Ecto neural progenitor cell (in vitro differentiated cells): ENCODE results near the gene RRP1.

Experiments used
- DNase-seq: peaks from one replicate; pipeline ENCODE4 v3.0.0-alpha.2; 2018; ENCODE audit warnings: low spot score

RRP1 gene

GRCh38 chr21:43777953-43778352, 11.4 kb upstream of the RRP1 start:
- no peak for DNase-seq

DNA sequence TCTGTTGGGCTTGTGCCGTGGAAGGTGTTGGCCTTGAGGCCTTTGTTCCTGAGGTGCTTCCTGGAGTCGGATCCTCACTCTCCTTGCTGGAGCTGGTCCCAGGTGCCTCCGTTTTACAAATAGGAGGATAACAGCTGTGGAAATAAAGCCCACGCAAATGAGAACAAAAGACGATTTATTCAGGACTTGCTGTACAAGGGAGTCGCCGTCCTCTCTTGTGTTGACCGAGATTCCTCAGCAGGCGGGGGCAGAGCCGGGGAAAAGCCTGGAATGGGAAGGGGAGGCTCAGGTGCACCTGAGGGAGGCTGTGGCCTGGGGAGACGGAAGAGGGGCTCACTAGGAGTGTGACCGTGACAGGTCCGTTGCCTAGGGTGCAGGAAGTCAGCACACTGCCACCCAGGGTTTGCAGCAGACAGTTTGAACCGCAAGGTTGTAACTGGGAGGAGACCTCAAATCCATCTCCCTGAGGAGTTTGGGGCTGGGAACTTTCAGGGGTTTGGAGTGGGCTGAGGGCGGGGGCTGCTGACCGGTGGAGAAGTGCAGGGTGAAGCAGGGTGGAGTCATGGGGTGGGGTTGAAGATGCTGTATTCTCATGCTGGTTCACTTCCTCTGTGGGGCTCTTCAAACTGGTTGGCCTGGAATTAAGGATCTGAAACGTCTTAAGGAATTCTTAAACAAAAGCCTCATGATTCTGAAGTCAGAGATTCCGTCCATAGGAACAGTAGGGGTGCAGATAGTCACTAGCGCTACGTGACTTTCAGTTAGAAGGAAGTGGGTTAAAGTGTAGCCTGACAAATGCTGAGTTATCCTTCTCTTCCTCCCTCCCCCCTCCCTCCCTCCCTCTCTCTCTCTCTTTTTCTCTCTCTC, 10.7 kb upstream of the RRP1 start:
- DNase-seq = no peak

DNA sequence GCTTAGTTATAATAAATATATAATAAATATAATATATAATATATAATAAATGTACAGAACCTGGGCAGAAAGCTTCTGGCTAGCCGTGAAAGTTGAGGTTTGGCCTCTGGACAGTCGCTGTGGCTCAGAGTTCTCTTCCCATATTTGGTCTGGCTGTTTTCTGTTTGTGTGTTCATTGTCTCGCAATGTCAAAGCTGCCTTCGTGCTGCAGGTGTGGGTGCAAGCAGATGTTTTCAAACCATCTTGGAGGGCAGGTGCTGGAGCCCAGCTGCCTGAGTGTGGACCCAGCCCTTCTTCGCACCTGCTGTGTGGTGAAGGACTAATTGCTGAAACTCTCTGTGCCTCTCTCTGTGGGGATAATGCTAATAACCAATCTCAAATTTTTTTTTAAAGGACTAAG, 9.7 kb upstream of the RRP1 start:
- no peak for DNase-seq

GRCh38 chr21:43781846-43782245, 7.5 kb upstream of the RRP1 start:
- DNase-seq = no peak

DNA sequence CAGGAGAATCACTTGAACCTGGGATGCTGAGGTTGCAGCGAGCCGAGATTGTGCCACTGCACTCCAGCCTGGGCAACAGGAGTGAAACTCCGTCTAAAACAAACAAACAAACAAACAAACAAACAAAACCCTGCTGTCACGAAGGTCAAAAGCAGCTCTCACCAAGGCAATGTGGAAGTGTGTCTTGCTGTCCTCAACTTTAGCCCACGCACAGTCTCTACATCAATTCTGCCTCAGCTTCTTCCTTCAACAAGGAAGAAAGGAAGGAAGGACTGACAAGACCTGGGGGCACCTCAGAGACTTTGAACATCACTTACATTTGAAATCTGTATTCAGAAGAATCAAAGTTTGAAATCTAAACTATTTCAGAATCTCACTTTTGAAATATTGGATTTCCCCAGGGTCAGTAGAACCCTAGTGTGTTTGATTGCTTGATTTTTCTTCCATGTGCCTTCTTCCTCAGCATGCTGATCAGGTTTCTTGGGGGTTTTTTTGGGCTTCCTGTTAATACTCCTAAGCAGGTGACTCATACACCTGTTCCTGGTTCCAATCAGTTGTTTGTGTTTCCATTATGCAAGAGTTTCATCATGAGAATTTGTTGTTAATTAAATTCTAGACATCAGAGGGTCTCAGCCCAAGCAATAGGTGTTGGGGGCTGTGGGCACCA, 6.8 kb upstream of the RRP1 start:
- no peak for DNase-seq

GRCh38 chr21:43783098-43783700, 6.2 kb upstream of the RRP1 start:
- DNase-seq = no peak

DNA sequence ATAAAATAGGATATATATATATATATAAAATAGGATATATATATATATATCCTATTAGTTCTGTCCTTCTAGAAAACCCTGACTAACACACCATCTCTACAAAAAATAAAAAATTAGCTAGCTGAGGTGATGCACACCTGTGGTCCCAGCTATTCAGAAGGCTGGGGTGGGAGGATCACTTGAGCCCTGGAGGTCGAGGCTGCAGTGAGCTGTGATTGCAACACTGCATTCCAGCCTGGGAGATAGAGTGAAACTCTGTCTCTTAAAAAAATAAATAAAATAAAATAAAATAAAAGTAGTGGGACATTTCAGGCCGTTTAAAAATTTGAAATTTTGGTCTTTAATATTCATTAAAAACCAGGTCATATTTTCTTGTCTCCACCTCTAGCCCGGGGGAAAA, 4.2 kb upstream of the RRP1 start:
- DNase-seq = no peak

DNA sequence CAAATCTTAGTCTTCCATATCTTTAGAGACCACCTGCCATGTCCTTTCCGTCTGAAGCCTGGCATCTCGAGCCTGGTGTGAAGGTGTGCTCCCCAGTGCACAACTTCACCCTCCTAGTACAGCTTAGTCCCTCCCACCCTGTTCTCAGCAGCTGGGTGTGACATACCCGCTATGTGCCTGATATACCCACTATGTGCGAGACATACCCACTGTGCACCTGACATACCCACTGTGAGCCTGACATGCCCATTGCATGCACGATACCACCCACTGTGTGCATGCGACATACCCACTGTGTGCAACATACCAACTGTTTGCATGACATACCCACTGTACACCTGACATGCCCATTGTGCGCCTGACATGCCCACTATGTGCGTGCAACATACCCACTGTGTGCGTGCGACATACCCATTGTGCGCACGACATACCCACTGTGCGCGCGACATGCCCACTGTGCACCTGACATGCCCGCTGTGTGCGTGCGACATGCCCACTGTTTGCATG, 3.0 kb upstream of the RRP1 start:
- no peak for DNase-seq

DNA sequence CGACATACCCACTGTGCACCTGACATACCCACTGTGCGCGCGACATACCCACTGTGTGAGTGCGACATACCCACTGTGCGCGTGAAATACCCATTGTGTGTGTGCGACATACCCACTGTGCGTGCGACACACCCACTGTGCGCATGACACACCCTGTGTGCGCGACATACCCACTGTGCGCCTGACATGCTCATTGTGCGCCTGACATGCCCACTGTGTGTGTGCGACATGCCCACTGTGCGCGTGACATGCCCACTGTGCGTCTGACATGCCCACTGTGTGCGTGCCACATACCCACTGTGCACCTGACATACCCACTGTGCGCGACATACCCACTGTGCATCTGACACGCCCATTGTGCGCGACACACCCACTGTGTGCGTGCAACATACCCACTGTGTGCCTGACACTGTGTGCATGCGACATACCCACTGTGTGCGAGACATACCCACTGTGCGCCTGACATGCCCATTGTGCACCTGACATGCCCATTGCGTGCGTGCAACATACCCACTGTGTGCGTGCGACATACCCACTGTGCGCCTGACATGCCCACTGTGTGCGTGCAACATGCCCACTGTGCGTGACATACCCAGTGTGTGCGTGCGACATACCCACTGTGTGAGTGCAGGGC, 2.5 kb upstream of the RRP1 start:
- no peak for DNase-seq

GRCh38 chr21:43790010-43790524, 690 bp downstream of the RRP1 start:
- DNase-seq = no peak

GRCh38 chr21:43792406-43792805, 3.0 kb downstream of the RRP1 start:
- no peak for DNase-seq

GRCh38 chr21:43793243-43793642, 3.9 kb downstream of the RRP1 start:
- DNase-seq = no peak

- no peak for DNase-seq
Measured at GRCh38 chr21:43794311-43794710, 4.9 kb downstream of the RRP1 start.

- DNase-seq = no peak
Measured at GRCh38 chr21:43794857-43795256, 5.5 kb downstream of the RRP1 start.

- DNase-seq = no peak
Measured at GRCh38 chr21:43797415-43797814, 8.0 kb downstream of the RRP1 start.

GRCh38 chr21:43797925-43798715, 8.7 kb downstream of the RRP1 start:
- no peak for DNase-seq

DNA sequence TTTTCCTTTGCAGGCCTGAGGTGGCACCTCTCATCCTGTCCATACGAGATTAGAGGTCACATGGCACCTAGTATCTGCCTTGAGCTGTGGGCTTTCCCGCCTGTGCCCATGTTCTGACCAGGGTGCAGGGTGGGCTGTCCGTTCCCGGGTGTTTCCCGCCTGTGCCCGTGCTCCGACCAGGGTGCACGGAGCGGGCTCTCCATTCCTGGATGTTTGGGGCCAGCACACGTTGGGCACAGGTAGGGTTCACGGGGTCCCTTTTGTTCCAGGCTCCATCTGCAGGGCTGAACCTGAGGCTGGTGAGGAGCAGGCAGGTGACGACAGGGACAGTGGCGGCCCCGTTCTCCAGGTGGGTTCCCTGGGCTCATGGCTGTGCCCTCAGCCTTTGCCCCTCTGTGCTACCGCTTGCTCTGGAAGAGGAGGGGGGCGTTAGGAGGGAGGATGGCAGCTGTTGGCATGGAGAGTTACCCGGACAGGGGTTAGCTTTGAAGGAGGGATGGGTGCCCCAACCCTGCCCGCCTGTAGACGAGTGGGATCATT, 10.0 kb downstream of the RRP1 start:
- DNase-seq = no peak

- DNase-seq = no peak
Measured at GRCh38 chr21:43800124-43800523, 10.7 kb downstream of the RRP1 start.

GRCh38 chr21:43800566-43800965, 11.2 kb downstream of the RRP1 start:
- no peak for DNase-seq

DNA sequence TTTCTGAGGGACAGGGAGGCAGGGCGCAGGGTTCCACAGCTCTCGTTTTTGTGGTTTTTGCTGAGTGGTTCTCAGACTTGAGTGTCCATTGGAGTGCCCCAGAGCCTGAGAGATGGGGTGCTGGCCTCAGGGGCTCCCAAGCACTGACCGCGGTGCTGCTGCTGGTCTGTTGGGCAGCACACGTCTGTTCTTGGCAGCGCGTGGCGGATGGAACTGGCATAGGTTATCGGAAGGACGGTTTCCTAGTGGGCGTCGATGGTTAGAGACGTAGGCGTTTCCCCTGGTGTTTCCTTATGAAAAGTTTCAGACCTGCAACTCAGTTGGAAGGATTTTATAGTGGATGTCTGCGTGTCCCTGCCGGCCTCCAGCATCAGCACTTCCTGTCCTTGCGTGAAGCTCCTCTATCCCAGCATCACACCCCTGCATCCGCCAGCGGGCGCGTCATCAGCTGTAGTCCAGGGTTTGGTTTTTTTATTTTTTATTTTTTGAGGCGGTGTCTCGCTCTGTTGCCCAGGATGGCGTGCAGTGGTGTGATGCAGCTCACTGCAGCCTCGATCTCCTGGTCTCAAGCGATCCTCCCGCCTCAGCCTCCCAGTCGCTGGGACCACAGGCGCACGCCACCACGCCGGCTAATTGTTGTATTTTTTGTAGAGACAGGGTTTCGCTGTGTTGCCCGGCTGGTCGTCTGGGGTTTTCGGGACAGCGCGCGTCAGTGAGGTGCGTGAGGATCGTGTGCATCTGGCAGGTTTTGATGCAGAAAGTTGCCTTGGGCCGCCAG, 11.8 kb downstream of the RRP1 start:
- DNase-seq = no peak
